ENCODE measurements around the gene CLTCL1.
"Not testable (repeated sequence)": the region's sequence is repeated elsewhere in the genome, so short reads cannot be mapped to it uniquely, and the experiment has no call there.

CLTCL1 gene

DNA sequence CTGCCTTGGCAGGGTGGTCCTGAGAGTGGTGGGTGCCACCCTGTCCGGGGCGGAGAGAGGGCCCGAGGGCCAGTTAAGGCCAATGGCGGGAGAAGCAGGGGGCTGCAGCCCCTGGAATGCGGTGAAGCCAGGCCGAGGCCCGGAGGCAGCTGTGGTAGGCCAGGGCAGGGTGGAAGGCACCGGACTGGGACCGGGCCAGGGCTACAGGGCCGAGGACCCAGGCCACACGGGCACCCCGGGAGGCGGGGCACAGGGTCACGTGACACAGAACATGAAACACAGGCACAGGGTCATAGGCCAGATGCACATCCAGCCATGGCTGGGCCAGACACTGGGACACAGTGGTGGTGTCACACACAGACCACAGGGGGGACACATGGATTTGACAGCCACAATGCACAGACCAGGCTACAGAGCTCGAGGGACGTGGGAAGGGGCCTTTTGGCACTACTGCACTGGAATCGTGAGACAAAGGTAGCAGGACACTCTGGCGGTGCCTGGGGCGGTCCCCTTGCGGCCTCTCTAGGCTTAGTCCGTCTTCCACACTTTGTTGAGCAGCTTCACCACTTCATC lies 115.8 kb downstream of the CLTCL1 start:
- no peak for DNase-seq (ENCODE audit: low read depth in 3 of 3)

DNA sequence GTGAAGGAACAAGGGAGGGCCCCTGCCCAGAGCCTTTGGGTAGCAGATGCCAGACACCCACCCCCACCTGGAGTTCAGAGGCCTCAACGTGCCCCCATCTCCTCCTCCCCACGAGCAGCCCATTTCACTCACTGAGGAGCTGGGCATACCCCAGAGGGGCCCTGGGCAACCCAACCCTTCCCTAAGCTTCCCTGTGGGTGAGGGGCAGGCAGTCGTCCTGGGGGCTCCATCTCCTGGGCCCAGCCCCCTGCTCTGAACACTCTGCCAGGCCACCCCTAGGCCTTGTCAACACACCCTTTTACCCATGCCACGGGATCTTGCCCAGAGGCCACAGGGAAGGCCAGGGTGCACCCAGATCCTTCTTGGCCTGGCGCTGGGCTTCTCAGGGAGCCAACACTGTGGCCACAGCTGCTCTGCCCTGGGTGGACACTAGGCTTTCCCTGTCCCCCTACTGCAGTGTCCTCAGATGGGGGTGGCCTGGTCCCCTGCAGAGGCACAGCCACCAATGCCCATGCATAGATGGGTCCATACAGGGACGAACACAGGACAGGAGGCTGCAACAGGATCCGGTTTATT lies 116.4 kb downstream of the CLTCL1 start:
- DNase-seq (ENCODE audit: low read depth in 3 of 3), result no peak

DNA sequence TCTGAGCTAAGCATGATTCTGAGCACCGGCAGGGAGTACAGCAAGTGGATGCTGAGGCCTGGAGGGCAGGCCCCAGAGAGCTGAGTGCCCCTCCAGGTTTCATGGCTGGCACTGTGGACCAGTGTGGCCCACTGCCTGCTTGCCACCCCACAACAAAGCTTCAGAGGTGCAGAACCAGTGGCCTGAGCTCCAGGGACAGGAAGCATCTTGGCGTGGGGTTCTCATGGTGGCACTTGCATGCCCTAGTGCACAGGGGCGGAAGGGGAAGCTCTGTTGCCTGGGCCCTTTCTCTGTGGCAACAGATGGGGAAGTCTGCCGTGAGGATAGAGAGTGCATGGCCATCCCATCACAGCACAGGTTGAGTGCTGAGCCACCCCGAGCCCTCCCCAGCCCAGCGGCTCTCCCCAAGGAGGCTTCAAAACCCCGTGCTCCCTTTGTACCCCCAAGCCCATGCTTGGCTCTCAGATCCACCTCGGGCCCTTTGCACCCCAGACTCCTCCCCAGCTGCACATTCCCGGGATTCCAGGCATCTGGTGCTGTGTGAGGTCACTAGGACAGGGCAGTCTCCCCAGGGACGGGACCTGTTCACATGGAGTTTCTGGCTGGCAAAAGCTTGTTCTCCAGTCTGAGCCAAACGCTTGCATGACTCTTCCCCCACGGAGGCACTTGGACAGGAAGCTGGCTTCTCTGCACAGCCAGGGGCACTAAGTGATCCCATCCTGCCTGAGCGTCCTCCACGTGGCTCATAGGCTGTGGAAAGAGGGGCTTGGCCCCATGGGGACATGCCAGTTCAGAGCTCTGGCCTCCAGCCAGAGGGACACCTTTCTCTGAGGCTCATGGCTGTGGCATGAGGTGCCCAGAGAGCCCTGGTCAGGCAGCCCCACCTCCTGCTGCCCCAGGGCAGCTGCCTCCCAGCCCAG lies 117.2 kb downstream of the CLTCL1 start:
- no peak for DNase-seq (ENCODE audit: low read depth in 3 of 3)

DNA sequence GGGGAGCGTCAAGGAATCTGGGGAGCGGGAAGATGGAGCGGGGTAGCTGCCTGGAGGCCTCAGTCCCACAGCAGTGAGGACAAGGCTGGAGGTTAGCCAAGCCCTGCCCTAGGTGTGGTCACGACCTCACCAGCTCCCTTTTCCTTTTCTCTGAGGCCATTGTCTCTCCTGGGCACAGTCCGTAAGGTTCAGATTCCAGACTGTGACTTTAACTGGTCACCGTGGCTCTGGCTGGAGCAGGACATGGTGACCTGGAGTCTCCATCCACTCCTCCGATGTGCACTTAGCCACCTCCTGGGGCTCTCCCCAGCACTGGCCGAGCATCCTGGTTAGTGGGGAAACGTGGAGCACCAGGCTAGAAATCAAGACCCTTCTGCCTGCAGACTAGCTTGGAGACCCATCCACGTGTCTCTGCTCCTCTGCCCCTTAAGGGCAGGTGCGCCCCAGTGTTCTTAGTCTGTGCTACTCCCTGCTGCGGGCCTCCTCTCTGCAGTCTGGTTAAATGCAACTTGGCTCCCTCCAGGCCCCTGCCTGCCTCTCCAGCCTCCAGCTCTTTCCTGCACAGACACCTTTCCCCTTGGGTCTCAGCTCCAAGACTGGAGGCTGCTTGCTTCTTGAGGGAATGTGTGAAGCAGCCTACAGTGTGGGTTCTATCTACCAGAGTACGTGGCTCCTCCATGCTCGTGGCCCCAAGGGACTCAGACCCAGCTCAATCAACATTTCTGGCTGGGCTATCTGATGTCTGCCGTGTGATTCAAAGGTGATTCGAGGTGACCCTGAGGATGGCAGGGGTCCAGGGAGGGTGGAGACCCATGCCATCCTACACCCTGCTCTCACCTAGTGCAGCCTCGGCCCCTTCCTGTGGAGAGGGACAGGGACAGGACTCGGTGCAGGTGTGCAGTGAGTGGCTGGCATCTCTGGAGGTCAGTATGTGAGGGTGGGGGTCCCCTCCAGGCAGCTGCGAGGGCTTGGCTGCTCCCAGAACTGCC lies 118.2 kb downstream of the CLTCL1 start:
- DNase-seq (ENCODE audit: low read depth in 3 of 3), result no peak

DNA sequence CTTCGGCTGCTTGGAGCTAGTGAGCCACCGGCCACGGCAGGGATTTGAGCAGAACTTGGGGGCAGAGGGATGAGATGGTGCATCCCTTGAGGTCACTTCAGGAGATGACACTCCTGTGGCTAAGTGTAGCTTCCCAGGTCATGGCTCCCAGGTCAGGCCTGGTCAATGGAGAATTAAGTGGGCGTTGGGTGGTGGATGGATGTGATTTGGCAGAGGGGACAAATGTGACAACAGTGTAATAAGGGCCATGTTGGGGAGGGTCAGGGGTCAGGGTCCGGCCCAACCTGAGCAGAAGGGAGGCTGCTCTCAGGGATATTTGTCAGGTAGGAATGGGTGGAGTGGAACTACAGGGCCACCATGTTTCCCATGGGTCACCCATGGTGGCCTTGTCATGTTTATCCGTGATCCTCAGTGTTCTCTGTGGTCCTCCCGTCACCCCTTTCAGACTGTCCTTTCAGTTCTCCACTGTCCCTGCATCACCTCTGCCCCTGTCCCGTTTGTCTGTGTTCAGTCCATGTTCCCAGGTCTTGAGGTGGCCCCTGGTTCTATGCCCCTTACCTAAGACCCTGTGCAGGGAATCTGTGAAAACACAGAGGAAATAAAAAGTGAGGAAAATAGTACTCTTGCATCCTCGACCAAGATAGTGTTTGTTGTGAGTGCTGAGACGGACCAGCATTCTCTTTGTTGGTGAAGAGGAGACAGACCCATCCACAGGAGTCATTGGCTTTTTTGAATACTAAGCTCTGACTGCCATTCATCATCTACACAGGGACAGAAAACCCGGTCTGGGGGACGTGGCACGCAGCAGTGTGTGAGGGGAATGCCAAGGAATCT lies 119.1 kb downstream of the CLTCL1 start:
- DNase-seq (ENCODE audit: low read depth in 3 of 3), result no peak

DNA sequence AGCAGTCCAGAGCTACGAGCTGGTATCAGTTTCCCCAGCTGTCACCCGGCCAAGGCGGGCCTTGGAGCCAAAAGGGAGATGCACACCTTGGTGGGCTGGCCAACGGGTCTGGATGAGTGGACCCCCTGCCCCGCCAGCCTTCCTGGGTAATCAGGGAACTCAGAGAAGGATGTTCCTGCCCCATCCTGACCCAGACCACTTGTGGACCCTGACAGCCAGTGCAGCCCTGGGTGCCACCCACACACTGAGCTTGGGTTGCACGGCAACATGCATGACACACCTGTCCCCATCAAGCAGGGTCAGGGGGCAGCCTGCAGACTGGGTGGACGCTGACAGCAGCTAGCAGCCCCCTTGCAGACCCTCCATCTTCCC lies 121.6 kb downstream of the CLTCL1 start:
- no peak for DNase-seq (ENCODE audit: low read depth in 3 of 3)

DNA sequence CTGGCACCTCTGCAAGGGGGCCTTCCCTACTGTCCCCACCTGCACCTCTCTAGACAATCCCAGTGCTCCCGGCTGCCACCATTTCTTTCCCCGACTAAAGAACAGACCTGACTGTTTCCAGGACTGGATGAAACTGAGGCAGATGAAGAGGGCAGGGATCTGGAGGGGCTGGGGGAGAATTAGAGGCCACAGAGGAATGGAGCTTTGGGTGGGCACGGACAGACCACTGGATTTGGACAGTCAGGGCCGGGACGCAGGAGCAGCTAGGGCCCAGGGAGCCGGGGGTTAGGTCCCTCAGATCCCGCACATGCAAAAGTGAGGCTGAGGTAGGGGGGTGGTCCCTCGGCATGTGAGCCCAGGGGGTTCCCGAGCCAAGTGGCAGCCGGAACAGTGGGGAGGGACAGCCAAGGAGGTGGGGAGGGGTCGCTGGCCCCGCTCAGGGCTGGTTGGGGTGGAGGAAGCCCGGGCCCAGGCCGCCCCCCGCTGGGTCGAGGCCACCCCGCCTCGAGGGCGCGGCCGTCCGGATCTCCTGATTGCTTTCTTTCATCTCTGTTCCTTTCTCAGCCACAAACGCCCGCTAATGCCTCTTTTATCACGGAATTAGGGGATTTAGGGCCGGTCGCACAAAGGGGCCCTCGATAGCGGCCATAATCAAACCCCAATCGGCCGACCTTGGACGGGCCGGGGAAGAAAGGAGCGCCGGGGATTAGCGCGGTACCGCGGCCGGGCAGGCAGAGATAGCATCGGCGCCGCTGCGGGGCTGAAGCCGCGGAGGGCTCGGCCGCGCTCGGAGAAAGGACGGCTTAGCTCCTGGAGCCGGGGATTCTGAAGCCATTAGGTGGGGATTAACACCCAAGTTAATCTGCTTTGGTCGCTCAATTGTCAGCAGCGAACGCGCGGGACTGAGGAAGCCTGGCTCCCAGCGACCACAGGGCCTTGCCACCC lies 122.2 kb downstream of the CLTCL1 start:
- DNase-seq (ENCODE audit: low read depth in 3 of 3), result no peak

DNA sequence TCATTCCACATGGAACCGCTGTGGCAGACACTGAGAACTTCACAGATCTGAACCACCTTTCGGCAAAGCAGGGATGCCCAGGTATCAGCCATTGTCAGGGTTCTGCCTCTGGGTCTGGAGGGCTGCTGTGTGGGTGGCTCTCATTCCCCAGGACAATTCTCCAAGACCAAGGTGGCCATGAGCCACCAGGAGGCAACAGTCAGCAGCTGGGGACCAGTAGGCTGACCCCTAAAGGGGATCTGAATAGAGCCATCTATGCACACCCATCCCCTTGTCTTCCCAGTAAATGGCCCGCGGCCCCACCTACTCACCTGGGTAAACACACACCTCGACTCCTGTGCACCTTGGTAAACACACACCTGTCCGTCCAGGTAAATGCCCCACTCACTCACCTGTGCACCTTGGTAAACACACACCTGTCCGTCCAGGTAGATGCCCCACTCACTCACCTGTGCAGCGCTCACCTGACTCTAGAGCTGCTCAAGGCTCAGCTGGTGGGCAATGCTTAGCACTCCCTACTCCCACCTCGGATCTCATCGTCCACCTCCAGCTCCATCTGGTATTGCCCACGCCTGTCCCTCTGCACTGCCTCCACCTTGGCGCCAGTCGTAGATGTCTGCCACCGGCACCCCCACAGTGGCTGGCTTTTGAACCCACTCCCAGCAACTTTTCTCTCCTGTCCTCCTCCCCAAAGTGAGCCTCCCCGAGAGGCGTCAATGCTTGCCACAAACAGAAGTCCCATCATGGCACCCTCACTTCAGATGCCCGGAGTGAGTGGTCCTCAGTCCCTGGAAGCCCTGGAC lies 123.2 kb downstream of the CLTCL1 start:
- DNase-seq (ENCODE audit: low read depth in 3 of 3), result no peak

DNA sequence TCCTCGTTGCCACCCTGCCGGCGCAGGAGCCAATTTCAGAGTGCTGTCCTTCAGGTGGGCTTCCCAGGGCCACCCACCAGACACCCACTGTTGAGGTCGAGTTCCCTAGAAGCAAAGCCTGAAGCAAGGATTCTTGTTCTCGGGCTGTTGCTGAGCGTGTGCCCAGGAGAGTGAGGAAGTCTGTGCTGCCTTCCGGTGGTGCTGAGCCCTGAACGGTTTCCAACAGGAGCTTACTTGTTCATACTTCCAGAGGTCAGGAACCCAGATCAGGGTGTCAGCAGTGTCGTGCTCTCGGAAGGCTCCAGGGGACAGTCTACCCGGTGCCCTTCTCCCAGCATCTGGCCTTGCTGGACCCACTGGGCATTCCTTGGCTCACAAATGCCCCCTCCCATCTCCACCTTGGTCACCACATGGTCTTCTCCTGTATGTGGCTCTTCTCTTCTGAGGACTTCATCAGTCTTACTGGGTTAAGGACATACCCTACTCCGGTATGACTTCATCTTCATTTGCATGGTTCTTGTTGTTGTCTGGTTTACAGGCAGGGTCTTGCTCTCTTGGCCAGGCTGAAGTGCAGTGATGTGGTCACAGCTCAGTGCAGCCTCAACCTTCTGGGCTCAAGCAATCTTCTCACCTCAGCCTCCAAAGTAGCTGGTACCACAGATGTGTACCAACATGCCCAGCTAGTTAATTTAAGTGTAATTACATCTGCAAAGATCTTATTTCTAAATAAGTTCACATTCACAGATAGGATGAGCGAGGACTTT lies 124.2 kb downstream of the CLTCL1 start:
- DNase-seq (ENCODE audit: low read depth in 3 of 3), result no peak

DNA sequence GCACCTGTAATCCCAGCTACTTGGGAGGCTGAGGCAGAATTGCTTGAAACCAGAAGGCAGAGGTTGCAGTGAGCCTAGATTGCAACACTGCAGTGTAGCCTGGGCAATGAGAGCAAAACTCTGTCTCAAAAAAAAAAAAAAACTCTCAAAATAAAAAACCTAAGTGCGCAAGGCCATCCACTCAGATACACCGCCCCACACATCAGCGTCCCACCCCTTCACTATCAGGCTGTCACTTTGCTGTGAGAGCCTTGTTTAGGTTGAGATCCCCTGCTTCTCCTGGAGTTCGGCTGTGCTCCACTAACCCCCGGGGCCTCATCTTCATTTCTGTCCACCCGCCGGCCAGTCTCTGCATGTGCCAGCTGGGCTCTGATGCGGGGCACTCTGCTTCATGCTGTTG lies 125.1 kb downstream of the CLTCL1 start:
- no peak for DNase-seq (ENCODE audit: low read depth in 3 of 3)

DNA sequence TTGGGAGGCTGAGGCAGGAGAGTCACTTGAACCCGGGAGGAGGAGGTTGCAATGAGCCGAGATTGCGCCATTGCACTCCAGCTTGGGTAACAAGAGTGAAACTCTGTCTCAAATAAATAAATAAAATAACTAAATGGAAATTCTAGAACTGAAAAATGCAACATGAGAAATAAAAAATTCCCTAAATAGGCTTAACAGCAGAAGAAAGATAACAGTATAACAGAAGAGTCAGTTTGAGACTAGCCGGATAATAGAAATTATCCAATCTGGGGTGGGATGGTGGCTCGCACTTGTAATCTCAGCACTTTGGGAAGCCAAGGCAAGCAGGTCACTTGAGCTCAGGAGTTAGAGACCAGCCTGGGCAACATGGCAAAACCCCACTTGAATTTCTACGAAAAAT lies 127.1 kb downstream of the CLTCL1 start:
- no peak for DNase-seq (ENCODE audit: low read depth in 3 of 3)

DNA sequence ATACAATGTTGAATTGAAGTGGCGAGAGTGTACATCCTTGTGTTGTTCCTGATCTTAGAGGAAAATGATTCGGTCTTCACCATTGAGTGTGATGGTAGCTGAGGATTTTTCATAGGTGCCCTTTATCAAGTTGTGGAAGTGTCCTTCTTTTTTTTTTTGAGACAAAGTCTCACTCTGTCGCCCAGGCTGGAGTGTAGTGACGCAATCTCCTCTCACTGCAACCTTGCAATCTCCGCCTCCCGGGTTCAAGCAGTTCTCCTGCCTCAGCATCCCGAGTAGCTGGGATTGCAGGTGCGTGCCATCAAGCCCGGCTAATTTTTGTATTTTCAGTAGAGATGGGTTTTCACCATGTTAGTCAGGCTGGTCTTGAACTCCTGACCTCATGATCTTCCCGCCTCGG lies 132.9 kb downstream of the CLTCL1 start:
- not testable (repeated sequence) for DNase-seq (ENCODE audit: low read depth in 3 of 3)

DNA sequence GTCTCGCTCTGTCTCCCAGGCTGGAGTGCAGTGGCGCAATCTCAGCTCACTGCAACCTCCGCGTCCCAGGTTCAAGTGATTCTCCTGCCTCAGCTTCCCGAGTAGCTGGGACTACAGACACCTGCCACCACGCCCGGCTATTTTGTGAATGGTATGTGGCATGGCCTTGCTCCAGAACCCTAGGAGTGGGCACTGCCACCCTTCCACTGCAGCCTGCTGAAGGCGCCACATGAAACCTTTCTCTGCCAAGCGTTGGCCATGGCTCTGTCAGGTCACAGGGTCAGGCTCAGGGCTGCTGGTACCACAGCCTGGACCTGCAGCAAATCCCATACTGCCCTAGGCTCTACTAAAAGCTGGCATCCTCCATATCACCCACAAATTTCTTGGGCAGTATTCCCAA lies 135.4 kb downstream of the CLTCL1 start:
- not testable (repeated sequence) for DNase-seq (ENCODE audit: low read depth in 3 of 3)

DNA sequence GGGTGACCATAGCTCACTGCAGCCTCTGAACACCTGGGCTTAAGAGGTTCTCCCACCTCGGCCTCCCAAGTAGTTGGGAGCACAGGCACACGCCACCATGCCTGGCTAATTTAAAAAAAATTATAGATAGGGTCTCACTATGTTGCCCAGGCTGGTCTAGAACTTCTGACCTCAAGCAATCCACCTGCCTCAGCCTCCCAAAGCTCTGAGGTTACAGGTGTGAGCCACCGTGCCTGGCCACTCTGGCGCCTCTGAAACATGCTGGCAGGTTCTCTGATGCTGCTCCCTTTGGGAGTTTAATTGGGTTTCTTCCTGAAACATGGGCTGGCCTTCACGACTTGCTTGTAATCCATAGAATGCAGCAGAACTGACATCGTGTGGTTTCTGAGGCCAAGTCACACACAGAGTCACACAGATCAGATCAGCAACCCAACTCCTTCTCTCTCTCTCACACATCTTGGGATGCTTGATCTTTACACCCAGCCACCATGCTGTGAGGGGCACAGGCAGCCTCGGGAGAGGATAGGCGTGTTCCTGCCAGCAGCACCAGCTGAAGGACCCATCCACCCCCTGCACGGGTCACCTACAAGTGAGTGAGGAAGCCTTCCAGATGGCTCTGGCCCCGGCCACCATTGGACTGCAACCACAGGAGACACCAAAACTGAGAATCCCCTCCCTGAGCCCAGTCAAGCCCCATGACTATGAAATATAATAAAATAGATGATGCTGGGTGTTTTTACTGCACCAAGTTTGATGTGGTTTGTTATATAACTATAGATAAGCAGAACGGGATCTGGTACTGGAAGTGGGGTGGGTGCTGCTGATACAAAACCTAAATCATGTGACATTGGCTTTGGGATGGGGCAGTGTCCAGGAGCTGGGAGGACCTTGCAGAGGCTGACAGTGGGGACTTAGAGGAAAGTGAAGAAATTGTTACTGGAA lies 138.3 kb downstream of the CLTCL1 start:
- DNase-seq (ENCODE audit: low read depth in 3 of 3), result no peak

DNA sequence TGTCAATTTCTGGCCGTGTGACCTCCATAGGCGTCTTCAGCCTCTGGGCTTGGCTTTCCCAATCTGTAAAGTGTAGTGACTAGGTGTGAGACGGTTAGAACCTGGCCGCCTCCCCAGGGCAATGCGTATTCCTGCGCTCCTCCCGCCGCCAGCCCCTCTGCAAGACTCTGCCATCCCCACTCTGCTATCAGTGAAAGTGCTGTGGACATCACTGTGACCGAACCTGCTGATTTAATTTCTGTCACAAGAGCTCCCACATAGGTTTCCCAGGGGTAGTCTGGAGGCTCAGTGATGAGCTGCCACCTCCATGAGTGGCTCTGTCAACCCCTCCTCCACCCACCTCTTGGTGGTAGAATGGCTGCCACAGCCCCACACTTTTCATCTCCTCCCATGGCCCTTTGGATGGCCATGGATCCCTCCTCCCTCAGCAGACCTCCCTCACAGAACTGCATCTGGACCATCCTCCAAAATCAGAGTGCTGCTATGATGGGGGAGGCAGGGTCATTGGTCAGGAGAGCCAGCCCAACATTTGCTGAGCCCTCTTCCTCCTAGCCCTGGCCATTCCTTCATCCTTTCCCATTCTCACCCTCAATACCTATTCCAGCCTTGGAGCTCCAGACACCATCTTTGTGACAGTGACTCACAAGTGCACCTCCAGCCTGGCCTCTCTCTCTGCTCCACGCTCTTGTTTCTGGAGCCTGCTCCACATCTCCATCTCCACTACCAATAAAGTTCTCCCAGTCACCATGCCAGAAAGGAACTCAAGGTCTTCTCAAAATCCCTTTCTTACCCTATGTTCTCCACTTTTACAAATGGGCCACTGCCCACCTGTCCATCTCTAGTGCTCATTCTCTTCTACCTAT lies 140.0 kb downstream of the CLTCL1 start:
- DNase-seq (ENCODE audit: low read depth in 3 of 3), result no peak

Measured in stimulated activated CD4-positive, alpha-beta T cell treated with anti-CD3 and anti-CD28 coated beads, TNF-alpha, amount 100 ng/mL, for 24 hours (primary cell).